A549 (cell line): ENCODE data around the gene CMTM5. TPM values are rescaled to one million over a fixed set of nuclear protein-coding genes. Genes with fewer than 3 reads are reported as not detected.

Experiments used
- ATAC-seq, 2 experiments: fragments of 200-7000 bp in 1 of 2; fragments of >200 bp in 1 of 2; cut with Nextera tagmentation in 1 of 2; cut with Tn5 transposase in 1 of 2; 3 replicates each; pipeline versions ENCODE4 v1.8.0 to v1.9.1; 2018 to 2020; ENCODE audit warnings: mild to moderate bottlenecking in 1 of 2, moderate library complexity in 1 of 2
- CTCF ChIA-PET: fragments of 300-600 bp; sonication (Branson Sonifier 250); formaldehyde crosslinking; extraction: SDS; loops from one replicate; lab custom pipeline; 2021; ENCODE audit warnings: antibody characterized with exemption, inconsistent platforms; lab: Yijun Ruan, JAX
- POLR2A ChIA-PET: fragments of 350-600 bp; formaldehyde crosslinking; extraction: SDS; loops from one replicate; lab custom pipeline; 2021; ENCODE audit warnings: antibody characterized with exemption, inconsistent platforms; lab: Yijun Ruan, JAX
- DNase-seq, 2 experiments: peaks; one replicate each; pipeline versions ENCODE4 v3.0.0 to v3.0.0-alpha.2; 2011 to 2016; ENCODE audit warnings: low read depth in 1 of 2, low spot score in 1 of 2
- FAIRE-seq: peaks from 2 replicates; lab custom pipeline; 2011; peaks lifted over from hg19 to GRCh38; lab: Jason Lieb, UNC
- H3K27ac ChIP-seq, 2 experiments: fragments of >200 bp; sonication (Bioruptor Twin); formaldehyde crosslinking; 3 replicates each; pipeline ENCODE4 v1.5.1; 2016 to 2017
- H3K4me1 ChIP-seq: fragments of >200 bp; sonication (Bioruptor Twin); formaldehyde crosslinking; 3 replicates; pipeline ENCODE4 v1.6.1; 2016
- H3K4me2 ChIP-seq: fragments of >200 bp; sonication (Bioruptor Twin); formaldehyde crosslinking; 3 replicates; pipeline ENCODE4 v1.6.1; 2016
- H3K4me3 ChIP-seq: fragments of >200 bp; sonication (Bioruptor Twin); formaldehyde crosslinking; 3 replicates; pipeline ENCODE4 v1.5.1; 2016
- H3K9me3 ChIP-seq: fragments of >200 bp; sonication (Bioruptor Twin); formaldehyde crosslinking; 3 replicates; pipeline ENCODE4 v1.6.1; 2016
- CEBPB ChIP-seq, 2 experiments: fragments of >200 bp in 1 of 2; sonication (Bioruptor Twin) in 1 of 2; formaldehyde crosslinking in 1 of 2; IDR thresholded peaks; 2 replicates each; pipeline ENCODE4 v1.6.1; 2012 to 2016
- EHF ChIP-seq: fragments of 250-450 bp; sonication (Bioruptor Pico); IDR thresholded peaks from 2 replicates; pipeline ENCODE4 v1.5.0; 2020; ENCODE audit warnings: mild to moderate bottlenecking
- EHMT2 ChIP-seq: fragments of 200-600 bp; sonication (generic); IDR thresholded peaks from 2 replicates; pipeline ENCODE4 v1.6.1; 2016; ENCODE audit warnings: antibody characterized with exemption, low read depth, mild to moderate bottlenecking, moderate library complexity
- GATA3 ChIP-seq: IDR thresholded peaks from 2 replicates; pipeline ENCODE4 v1.6.1; 2012; ENCODE audit warnings: borderline replicate concordance
- HDAC2 ChIP-seq: fragments of 200-600 bp; sonication (generic); IDR thresholded peaks from 2 replicates; pipeline ENCODE4 v1.6.1; 2016
- HEYL ChIP-seq: fragments of 250-450 bp; sonication (Bioruptor Pico); IDR thresholded peaks from 2 replicates; pipeline ENCODE4 v1.8.0; 2021; ENCODE audit warnings: mild to moderate bottlenecking, moderate library complexity
- HMGXB4 ChIP-seq: fragments of 250-450 bp; sonication (Bioruptor Pico); IDR thresholded peaks from 2 replicates; pipeline ENCODE4 v1.5.0; 2021; ENCODE audit warnings: mild to moderate bottlenecking, moderate library complexity, borderline replicate concordance
- HOXA7 ChIP-seq: fragments of 250-450 bp; sonication (Bioruptor Pico); IDR thresholded peaks from 2 replicates; pipeline ENCODE4 v1.5.0; 2020; ENCODE audit warnings: mild to moderate bottlenecking, moderate library complexity
- HOXB5 ChIP-seq: fragments of 250-450 bp; sonication (Bioruptor Pico); IDR thresholded peaks from 2 replicates; pipeline ENCODE4 v1.5.0; 2020; ENCODE audit warnings: mild to moderate bottlenecking, moderate library complexity
- JUN ChIP-seq, 2 experiments: fragments of >200 bp; sonication (Bioruptor Twin); formaldehyde crosslinking; IDR thresholded peaks; 2 replicates in 1 of 2; 3 replicates in 1 of 2; pipeline ENCODE4 v1.6.1; 2016 to 2017
- KDM5A ChIP-seq: fragments of 200-600 bp; sonication (generic); IDR thresholded peaks from 2 replicates; pipeline ENCODE4 v1.6.1; 2016; ENCODE audit warnings: antibody characterized with exemption, mild to moderate bottlenecking
- MAFK ChIP-seq: fragments of 450-650 bp; IDR thresholded peaks from 2 replicates; pipeline ENCODE4 v1.6.1; 2014; ENCODE audit not compliant: partially characterized antibody
- MAX ChIP-seq: IDR thresholded peaks from 2 replicates; pipeline ENCODE4 v1.6.1; 2012
- MYC ChIP-seq: IDR thresholded peaks from 2 replicates; pipeline ENCODE4 v1.6.1; 2012; ENCODE audit warnings: mild to moderate bottlenecking, inconsistent platforms, low read length, improper control_type of control experiment, borderline replicate concordance
- NPAS2 ChIP-seq: fragments of 250-450 bp; sonication (Bioruptor Pico); IDR thresholded peaks from 2 replicates; pipeline ENCODE4 v1.8.0; 2022; ENCODE audit warnings: mild to moderate bottlenecking, moderate library complexity, borderline replicate concordance
- NR3C1 ChIP-seq: fragments of >200 bp; sonication (Bioruptor Twin); formaldehyde crosslinking; IDR thresholded peaks from 3 replicates; pipeline ENCODE4 v1.6.1; 2017
- POLR2A ChIP-seq: IDR thresholded peaks from 2 replicates; pipeline ENCODE4 v1.6.1; 2012; ENCODE audit warnings: mild to moderate bottlenecking, low read length
- RAD21 ChIP-seq, 2 experiments: fragments of >200 bp in 1 of 2; sonication (Bioruptor Twin) in 1 of 2; formaldehyde crosslinking in 1 of 2; IDR thresholded peaks in 1 of 2; conservative IDR thresholded peaks in 1 of 2; 2 replicates in 1 of 2; 3 replicates in 1 of 2; pipeline ENCODE4 v1.6.1; 2012 to 2018; ENCODE audit warnings: inconsistent platforms in 1 of 2
- RARB ChIP-seq: fragments of 250-450 bp; sonication (Bioruptor Pico); IDR thresholded peaks from 2 replicates; pipeline ENCODE4 v1.8.0; 2021; ENCODE audit warnings: mild to moderate bottlenecking, moderate library complexity
- RCOR1 ChIP-seq: fragments of 150-350 bp; IDR thresholded peaks from 2 replicates; pipeline ENCODE4 v1.6.1; 2014; ENCODE audit warnings: antibody characterized with exemption, low read length, low read depth
- RFX5 ChIP-seq: fragments of 450-650 bp; IDR thresholded peaks from 2 replicates; pipeline ENCODE4 v1.7.1; 2014; ENCODE audit warnings: antibody characterized with exemption, mild to moderate bottlenecking, moderate library complexity
- SMC3 ChIP-seq: fragments of >200 bp; sonication (Bioruptor Twin); formaldehyde crosslinking; IDR thresholded peaks from 3 replicates; pipeline ENCODE4 v1.6.1; 2018; ENCODE audit warnings: inconsistent platforms
- TFCP2L1 ChIP-seq: fragments of 250-450 bp; sonication (Bioruptor Pico); IDR thresholded peaks from 2 replicates; pipeline ENCODE4 v1.5.0; 2021; ENCODE audit warnings: mild to moderate bottlenecking
- TP53 ChIP-seq: fragments of 250-450 bp; sonication (Bioruptor Pico); IDR thresholded peaks from 2 replicates; pipeline ENCODE4 v1.5.0; 2021; ENCODE audit warnings: mild to moderate bottlenecking, moderate library complexity
- ZSCAN20 ChIP-seq: fragments of 250-450 bp; sonication (Bioruptor Pico); IDR thresholded peaks from 2 replicates; pipeline ENCODE4 v1.8.0; 2022; ENCODE audit warnings: mild to moderate bottlenecking, moderate library complexity
- WGBS: methylation state at CpG from one replicate; pipeline ENCODE4 v1.1.6; 2017; ENCODE audit errors: missing lambda C conversion rate; 5-methylcytosine and 5-hydroxymethylcytosine counted together
- polyA plus RNA-seq, 4 experiments: library from polyadenylated mRNA; depleted of rRNA in 3 of 4; stranded (reverse); fragments of >200 nt; fragmentation: RNase III in 1 of 4; extraction: RNeasy Plus Mini Kit Qiagen cat#74134 plus additional on column Dnase treatment in 1 of 4; gene quantifications; 2 replicates in 3 of 4; 3 replicates in 1 of 4; pipeline ENCODE4 v1.2.3, GENCODE V29; 2011 to 2017
- TF ChIP-seq, protein P1 (sequence below): fragments of >200 bp; sonication (Bioruptor Twin); formaldehyde crosslinking; IDR thresholded peaks from 3 replicates; pipeline ENCODE4 v1.6.1; 2016

Gene CMTM5
- polyA plus RNA-seq, 2 of the 4 experiments (the other 2 are of a cell fraction) = not detected

- ChIA-PET CTCF (interaction anchor here (1.7 to 12.5 kb wide), 2 partner anchors 16 to 68 kb away, joined by 4 to 106 read pairs; partner anchors contain the start of gene CMTM5), POLR2A (no interaction called here)
- no peak for FAIRE-seq
- DNase-seq = no peak
- H3K27ac ChIP-seq = no peak overlapping the region
- no peak overlapping the region for H3K4me2 ChIP-seq
- TF ChIP-seq HOXB5 (no peak), TP53 (CRISPR knock-in tag) (no peak), MAFK (no peak), POLR2A (no peak), EHMT2 (no peak), RFX5 (no peak), RAD21 (conservative IDR thresholded peaks at IDR 0.05 in 1 of 2, IDR thresholded peaks at IDR 0.05 in 1 of 2) (no peak), HDAC2 (no peak), CEBPB (IDR thresholded peaks at IDR 0.05) (no peak), RARB (CRISPR knock-in tag) (no peak), GATA3 (no peak), ZSCAN20 (CRISPR knock-in tag) (no peak), NR3C1 (no peak), TFCP2L1 (CRISPR knock-in tag) (no peak), KDM5A (no peak), SMC3 (no peak)
- TF ChIP-seq, protein P1, sequence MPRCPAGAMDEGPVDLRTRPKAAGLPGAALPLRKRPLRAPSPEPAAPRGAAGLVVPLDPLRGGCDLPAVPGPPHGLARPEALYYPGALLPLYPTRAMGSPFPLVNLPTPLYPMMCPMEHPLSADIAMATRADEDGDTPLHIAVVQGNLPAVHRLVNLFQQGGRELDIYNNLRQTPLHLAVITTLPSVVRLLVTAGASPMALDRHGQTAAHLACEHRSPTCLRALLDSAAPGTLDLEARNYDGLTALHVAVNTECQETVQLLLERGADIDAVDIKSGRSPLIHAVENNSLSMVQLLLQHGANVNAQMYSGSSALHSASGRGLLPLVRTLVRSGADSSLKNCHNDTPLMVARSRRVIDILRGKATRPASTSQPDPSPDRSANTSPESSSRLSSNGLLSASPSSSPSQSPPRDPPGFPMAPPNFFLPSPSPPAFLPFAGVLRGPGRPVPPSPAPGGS = no peak
- H3K9me3 ChIP-seq = no peaks in the 10 kb centered on the region
- H3K4me1 ChIP-seq = no peaks in the 10 kb centered on the region
- no peak overlapping the region for H3K4me3 ChIP-seq
- WGBS = 63% methylated on average over 10 of the region's 10 CpGs
- ATAC-seq = no peak
Measured at GRCh38 chr14:23396126-23396525, 19.3 kb downstream of the CMTM5 start.

DNA sequence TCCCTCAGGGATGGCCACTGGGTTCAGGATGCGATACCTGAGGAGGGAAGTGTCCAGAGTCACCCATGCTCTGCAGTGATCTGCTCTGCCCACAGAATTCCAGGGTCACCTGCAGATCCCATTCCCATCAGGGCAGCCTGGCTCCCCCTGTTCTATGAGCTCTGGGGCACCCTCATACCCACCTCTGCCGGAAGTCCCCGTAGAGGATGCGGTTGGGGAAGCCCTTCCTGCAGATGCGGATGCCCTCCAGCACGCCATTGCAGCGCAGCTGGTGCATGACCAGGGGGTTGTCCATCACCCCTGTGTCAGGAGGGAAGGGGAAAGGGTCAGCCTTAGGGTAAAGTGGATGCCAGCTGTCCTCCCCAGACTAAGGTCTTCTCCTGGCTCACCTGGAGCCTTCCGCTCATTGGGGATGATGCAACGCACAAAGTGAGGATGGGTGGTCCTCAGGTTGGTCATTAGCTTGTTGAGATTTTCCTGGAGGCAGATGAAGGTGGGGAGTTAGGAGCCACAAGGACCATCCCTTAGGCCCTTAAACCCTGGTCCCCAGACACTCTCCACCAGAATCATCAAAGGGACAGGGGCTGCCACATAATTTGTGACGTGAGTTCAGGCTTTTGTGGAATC lies 20.0 kb downstream of the CMTM5 start:
- DNase-seq = no peak
- H3K4me2 ChIP-seq = no peak overlapping the region
- no peak overlapping the region for H3K27ac ChIP-seq
- TF ChIP-seq SMC3 = no peak
- TF ChIP-seq GATA3 = no peak
- no peak for TF ChIP-seq HEYL (CRISPR knock-in tag)
- TF ChIP-seq JUN (IDR thresholded peaks at IDR 0.05) = no peak
- TF ChIP-seq, all 56 proteins: peak for 0
- ATAC-seq = no peak
- Histone ChIP-seq H3K4me1 (no peaks in the 10 kb centered on the region), H3K9me3 (no peaks in the 10 kb centered on the region), H3K4me3 (no peak overlapping the region)
- ChIA-PET CTCF (interaction anchor here (1.7 to 12.5 kb wide), 2 partner anchors 17 to 68 kb away, joined by 4 to 106 read pairs; partner anchors contain the start of gene CMTM5), POLR2A (no interaction called here)
- no peak for FAIRE-seq
- 56% methylated on average over 6 of the region's 10 CpGs for WGBS

DNA sequence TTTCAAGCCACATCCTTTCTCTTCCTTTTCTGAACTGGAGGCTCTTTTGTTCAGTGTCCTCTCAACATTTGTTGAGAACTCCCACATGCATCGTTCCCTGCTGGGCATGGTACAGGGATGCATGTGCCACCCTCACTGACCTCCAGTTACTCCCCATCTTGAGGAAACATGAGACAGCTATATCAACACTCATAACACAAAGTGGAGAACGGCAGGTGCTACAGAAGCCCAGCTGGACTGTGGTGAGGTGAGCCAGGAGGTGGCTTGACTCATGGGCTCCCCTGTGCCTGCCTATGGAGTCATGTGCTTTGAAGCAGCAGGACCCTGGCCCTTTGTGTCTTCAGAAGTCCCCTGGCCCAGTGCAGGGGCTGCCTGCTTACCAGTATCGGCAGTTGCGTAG lies 21.5 kb downstream of the CMTM5 start:
- no peak overlapping the region for H3K27ac ChIP-seq
- no peaks in the 10 kb centered on the region for H3K9me3 ChIP-seq
- FAIRE-seq = no peak
- no peak for ATAC-seq
- CTCF ChIA-PET = interaction anchor here (12.5 kb wide), 1 partner anchor 18 kb away, joined by 106 read pairs; the partner anchor contains the start of gene CMTM5
- TF ChIP-seq, protein P1 = no peak
- no peak for TF ChIP-seq EHF (CRISPR knock-in tag)
- TF ChIP-seq HMGXB4 (CRISPR knock-in tag) = no peak
- no peak for TF ChIP-seq RCOR1
- no peak for TF ChIP-seq POLR2A
- TF ChIP-seq NR3C1 = no peak
- no peak for TF ChIP-seq MYC
- no peak for TF ChIP-seq HOXB5
- TF ChIP-seq MAFK = no peak
- no peak for TF ChIP-seq CEBPB (IDR thresholded peaks at IDR 0.05)
- TF ChIP-seq HOXA7 (CRISPR knock-in tag) = no peak
- TF ChIP-seq EHMT2 = no peak
- TF ChIP-seq GATA3 = no peak
- no peak for TF ChIP-seq MAX
- TF ChIP-seq NPAS2 (CRISPR knock-in tag) = no peak
- WGBS = 47% methylated on average over 4 of the region's 4 CpGs
- no peak overlapping the region for H3K4me3 ChIP-seq
- no peaks in the 10 kb centered on the region for H3K4me1 ChIP-seq
- H3K4me2 ChIP-seq = no peak overlapping the region
- no peak for DNase-seq
- POLR2A ChIA-PET = no interaction called here
